Measurements from ENCODE around the gene HNRNPK.

GRCh38 chr9:83935276-83935935 is 44.6 kb downstream of the HNRNPK start:
- TF ChIP-seq SIN3A (IDR thresholded peaks at IDR 0.05; ENCODE audit: borderline replicate concordance, insufficient read depth, low read length): no peak
- TF ChIP-seq POLR2AphosphoS5 (IDR thresholded peaks at IDR 0.05; ENCODE audit: low read depth, low read length): no peak
- TF ChIP-seq TAF1 (IDR thresholded peaks at IDR 0.05; ENCODE audit: borderline replicate concordance, insufficient read depth, low read length): no peak
- no peak for TF ChIP-seq REST (IDR thresholded peaks at IDR 0.05; ENCODE audit: insufficient read depth in 1 of 2, low read depth in 2 of 2, low read length in 2 of 2)

All from PFSK-1 (cell line).